Ramos (cell line): ENCODE measurements around the gene SIDT1.
"Not testable (repeated sequence)": the region's sequence is repeated elsewhere in the genome, so short reads cannot be mapped to it uniquely, and the experiment has no call there.

Experiments
- in situ Hi-C: fragments of 300-500 bp; cut with MboI; formaldehyde crosslinking; loops from one replicate; pipeline ENCODE4 v1.14.3; 2022; ENCODE audit warnings: low sequenced_read_pairs; ENCODE audit not compliant: unreplicated experiment

SIDT1 gene

GRCh38 chr3:113629584-113630421 lies 97.4 kb downstream of the SIDT1 start:
- in situ Hi-C loops = no loop called here

- in situ Hi-C loops = no loop called here
These were observed 98.7 kb downstream of the SIDT1 start for GRCh38 chr3:113630956-113631542.

- in situ Hi-C loops = no loop called here
These were observed 99.2 kb downstream of the SIDT1 start for GRCh38 chr3:113631573-113631972.

- in situ Hi-C loops = no loop called here
These were observed 102.6 kb downstream of the SIDT1 start for GRCh38 chr3:113634782-113635474.

GRCh38 chr3:113636034-113636433 lies 103.7 kb downstream of the SIDT1 start:
- in situ Hi-C loops = not testable (repeated sequence)

GRCh38 chr3:113637756-113638155 lies 105.4 kb downstream of the SIDT1 start:
- in situ Hi-C loops = no loop called here

- in situ Hi-C loops = no loop called here
These were observed 106.6 kb downstream of the SIDT1 start for GRCh38 chr3:113638910-113639309.

- in situ Hi-C loops = no loop called here
These were observed 111.2 kb downstream of the SIDT1 start for GRCh38 chr3:113643583-113643982.

GRCh38 chr3:113648524-113648923 lies 116.2 kb downstream of the SIDT1 start:
- in situ Hi-C loops = no loop called here

GRCh38 chr3:113649174-113649845 lies 117.0 kb downstream of the SIDT1 start:
- in situ Hi-C loops = no loop called here

GRCh38 chr3:113654310-113654709 lies 122.0 kb downstream of the SIDT1 start:
- in situ Hi-C loops = no loop called here

- in situ Hi-C loops = no loop called here
These were observed 122.5 kb downstream of the SIDT1 start for GRCh38 chr3:113654851-113655250.

GRCh38 chr3:113658107-113658506 lies 125.8 kb downstream of the SIDT1 start:
- in situ Hi-C loops = no loop called here

- in situ Hi-C loops = no loop called here
These were observed 126.8 kb downstream of the SIDT1 start for GRCh38 chr3:113659101-113659541.

- in situ Hi-C loops = no loop called here
These were observed 127.6 kb downstream of the SIDT1 start for GRCh38 chr3:113659996-113660395.

GRCh38 chr3:113660458-113660857 lies 128.1 kb downstream of the SIDT1 start:
- in situ Hi-C loops = no loop called here

- in situ Hi-C loops = no loop called here
These were observed 128.5 kb downstream of the SIDT1 start for GRCh38 chr3:113660896-113661295.

GRCh38 chr3:113662824-113663223 lies 130.5 kb downstream of the SIDT1 start:
- in situ Hi-C loops = no loop called here

- in situ Hi-C loops = no loop called here
These were observed 131.0 kb downstream of the SIDT1 start for GRCh38 chr3:113663324-113663750.

- in situ Hi-C loops = no loop called here
These were observed 131.4 kb downstream of the SIDT1 start for GRCh38 chr3:113663761-113664160.
